Activated CD4-positive, alpha-beta T cell treated with anti-CD3 and anti-CD28 coated beads for 36 hours (primary cell): ENCODE data around the gene SEC31B. TPM values are rescaled to one million over a fixed set of nuclear protein-coding genes. Genes with fewer than 3 reads are reported as not detected.

ENCODE experiments used
- ATAC-seq: fragments of 200-7000 bp; cut with Tn5 transposase; one replicate; pipeline ENCODE4 v1.10.0; 2021; ENCODE audit warnings: mild to moderate bottlenecking, moderate library complexity
- CTCF ChIA-PET: fragments of 350-600 bp; sonication (Branson Sonifier 250); formaldehyde crosslinking; loops from one replicate; lab custom pipeline; 2021; ENCODE audit warnings: antibody characterized with exemption; lab: Charles Lee
- POLR2A ChIA-PET: fragments of 350-600 bp; sonication (Branson Sonifier 250); formaldehyde crosslinking; loops from one replicate; lab custom pipeline; 2021; ENCODE audit warnings: antibody characterized with exemption, inconsistent platforms; lab: Charles Lee
- DNase-seq: peaks from one replicate; pipeline ENCODE4 v3.0.0-alpha.2; 2020
- H3K27ac Mint-ChIP-seq: one replicate; pipeline ENCODE4 v1.8.0; 2021; ENCODE audit warnings: mixed read lengths
- H3K27me3 Mint-ChIP-seq: one replicate; pipeline ENCODE4 v1.8.0; 2021; ENCODE audit warnings: mixed read lengths
- H3K36me3 Mint-ChIP-seq: one replicate; pipeline ENCODE4 v1.8.0; 2021; ENCODE audit warnings: low read depth, mixed read lengths
- H3K4me1 Mint-ChIP-seq: one replicate; pipeline ENCODE4 v1.8.0; 2021; ENCODE audit warnings: mixed read lengths
- H3K4me3 Mint-ChIP-seq: one replicate; pipeline ENCODE4 v1.8.0; 2021; ENCODE audit warnings: mild to moderate bottlenecking, moderate library complexity, mixed read lengths
- H3K9me3 Mint-ChIP-seq: one replicate; pipeline ENCODE4 v1.8.0; 2021; ENCODE audit warnings: low read depth, mixed read lengths
- intact Hi-C, 2 experiments: fragments of 100-400 bp; cut with DNase I in 1 of 2; cut with micrococcal nuclease in 1 of 2; formaldehyde crosslinking; loops; one replicate each; pipeline versions ENCODE4 v1.14.2 to v1.15.1; 2022 to 2024; cut with DNase I, micrococcal nuclease
- total RNA-seq, 2 experiments: library from RNA; stranded (reverse); gene quantifications; one replicate each; pipeline ENCODE4 v1.2.3, GENCODE V29; 2021

Gene SEC31B
- total RNA-seq, 2 experiments from 2014 or later: 36.0 to 36.7 TPM

GRCh38 chr10:100482181-100482833, 37.4 kb downstream of the SEC31B start:
- ChIA-PET POLR2A (interaction anchor here (0.5 to 1.2 kb wide), 5 partner anchors 26 to 139 kb away, joined by 3 to 5 read pairs (median 3); no protein-coding TSS in a partner anchor), CTCF (interaction anchor here (0.5 to 6.5 kb wide), 40 partner anchors 9 to 1106 kb away, joined by 3 to 131 read pairs (median 4); partner anchors contain the start of genes DPCD, HIF1AN, POLL and SCD)
- no peaks in the 10 kb centered on the region for H3K9me3 Mint-ChIP-seq
- H3K4me3 Mint-ChIP-seq: peak overlapping the region; percentile 71
- DNase-seq: peak; percentile 83
- peaks cover 5% of the 10 kb centered on the region for H3K4me1 Mint-ChIP-seq
- H3K36me3 Mint-ChIP-seq: peaks cover 2% of the 10 kb centered on the region
- intact Hi-C loops: loop anchor here (1.0 kb wide), 3 partner anchors 26 to 36 kb away; no protein-coding TSS in a partner anchor
- peak; percentile 71 for ATAC-seq
- H3K27me3 Mint-ChIP-seq: peaks cover 13% of the 10 kb centered on the region
- H3K27ac Mint-ChIP-seq: peak overlapping the region; percentile 32

GRCh38 chr10:100481462-100482081, 38.1 kb downstream of the SEC31B start:
- peak; percentile 96 for ATAC-seq
- H3K27ac Mint-ChIP-seq: no peak overlapping the region
- DNase-seq: peak; percentile 92
- H3K36me3 Mint-ChIP-seq: no peaks in the 10 kb centered on the region
- POLR2A ChIA-PET: interaction anchor here (0.5 to 1.2 kb wide), 4 partner anchors 27 to 111 kb away, joined by 3 to 4 read pairs (median 3); no protein-coding TSS in a partner anchor
- H3K4me1 Mint-ChIP-seq: peaks cover 5% of the 10 kb centered on the region
- no peaks in the 10 kb centered on the region for H3K9me3 Mint-ChIP-seq
- H3K27me3 Mint-ChIP-seq: peaks cover 13% of the 10 kb centered on the region
- H3K4me3 Mint-ChIP-seq: peak overlapping the region; percentile 71
- CTCF ChIA-PET: interaction anchor here (0.5 to 6.5 kb wide), 32 partner anchors 8 to 670 kb away, joined by 3 to 131 read pairs (median 5); partner anchors contain the start of genes SCD and SEC31B
- intact Hi-C loops: loop anchor here (1.0 kb wide), 4 partner anchors 27 to 47 kb away; no protein-coding TSS in a partner anchor

DNA sequence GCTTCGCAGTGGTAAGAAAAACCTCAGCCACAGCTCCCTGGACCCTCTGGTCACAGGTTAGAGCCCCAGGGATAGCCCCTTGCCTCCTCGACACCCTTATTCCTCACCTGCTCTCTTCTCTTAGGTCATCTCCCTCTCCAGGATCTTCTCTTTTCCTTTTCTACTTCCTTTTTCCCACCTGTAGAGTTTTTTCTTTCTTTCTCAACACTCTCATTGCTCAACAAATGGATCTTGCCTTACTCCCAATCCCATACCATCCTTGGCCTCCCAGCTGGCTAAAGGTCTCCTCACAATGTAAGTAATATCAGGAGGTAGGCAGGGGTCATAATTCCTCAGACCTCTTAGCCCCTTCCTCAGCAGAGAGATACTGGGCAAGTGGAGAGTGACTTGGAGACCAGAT, 39.7 kb downstream of the SEC31B start:
- Mint-ChIP-seq H3K9me3 (no peaks in the 10 kb centered on the region), H3K27me3 (peaks cover 13% of the 10 kb centered on the region), H3K4me3 (no peak overlapping the region), H3K4me1 (peaks cover 5% of the 10 kb centered on the region), H3K27ac (no peak overlapping the region), H3K36me3 (no peaks in the 10 kb centered on the region)
- intact Hi-C loops: no loop called here
- DNase-seq: no peak
- ChIA-PET CTCF (interaction anchor here (0.7 to 6.5 kb wide), 8 partner anchors 30 to 394 kb away, joined by 3 to 131 read pairs (median 4); partner anchors contain the start of genes HIF1AN and SEC31B), POLR2A (no interaction called here)
- no peak for ATAC-seq

- Mint-ChIP-seq H3K9me3 (no peaks in the 10 kb centered on the region), H3K27me3 (peaks cover 14% of the 10 kb centered on the region), H3K4me3 (no peak overlapping the region), H3K27ac (no peak overlapping the region), H3K4me1 (peaks cover 5% of the 10 kb centered on the region), H3K36me3 (no peaks in the 10 kb centered on the region)
- intact Hi-C loops: no loop called here
- POLR2A ChIA-PET: no interaction called here
- DNase-seq (no peak), ATAC-seq (no peak)
- CTCF ChIA-PET: no interaction called here
Observed at GRCh38 chr10:100479037-100479436, 40.6 kb downstream of the SEC31B start.

- Mint-ChIP-seq H3K27ac (no peak overlapping the region), H3K4me1 (peaks cover 5% of the 10 kb centered on the region), H3K9me3 (no peaks in the 10 kb centered on the region), H3K27me3 (peaks cover 14% of the 10 kb centered on the region), H3K36me3 (no peaks in the 10 kb centered on the region), H3K4me3 (no peak overlapping the region)
- intact Hi-C loops: no loop called here
- no peak for DNase-seq
- POLR2A ChIA-PET: no interaction called here
- no peak for ATAC-seq
- CTCF ChIA-PET: interaction anchor here (1.0 to 1.4 kb wide), 2 partner anchors 16 to 31 kb away, joined by 3 to 4 read pairs; no protein-coding TSS in a partner anchor
Observed at GRCh38 chr10:100477970-100478369, 41.7 kb downstream of the SEC31B start.

DNA sequence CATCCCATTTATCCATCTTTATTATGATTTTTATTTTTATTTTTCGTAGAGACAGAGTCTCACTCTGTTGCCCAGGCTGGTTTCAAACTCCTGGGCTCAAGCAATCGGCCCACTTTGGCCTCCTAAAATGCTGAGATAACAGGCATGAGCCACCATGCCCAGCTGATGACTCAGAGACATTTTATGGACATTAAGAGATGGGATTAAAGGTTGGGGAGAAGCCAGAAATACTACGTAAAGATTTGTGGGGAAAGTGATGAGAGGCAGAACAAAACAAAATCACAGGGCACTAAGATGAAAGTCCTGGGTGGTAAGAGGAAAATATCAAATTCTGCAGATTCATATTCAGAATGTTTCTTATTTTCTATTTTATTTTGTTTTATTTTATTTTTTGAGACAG, 49.3 kb downstream of the SEC31B start:
- no peak for ATAC-seq
- Mint-ChIP-seq H3K36me3 (no peaks in the 10 kb centered on the region), H3K9me3 (no peaks in the 10 kb centered on the region), H3K27me3 (peaks cover 2% of the 10 kb centered on the region), H3K27ac (no peak overlapping the region), H3K4me3 (no peak overlapping the region), H3K4me1 (no peaks in the 10 kb centered on the region)
- no peak for DNase-seq
- ChIA-PET POLR2A (no interaction called here), CTCF (interaction anchor here (0.5 to 2.2 kb wide), 3 partner anchors 12 to 619 kb away, joined by 3 to 6 read pairs (median 4); no protein-coding TSS in a partner anchor)
- intact Hi-C loops: no loop called here

DNA sequence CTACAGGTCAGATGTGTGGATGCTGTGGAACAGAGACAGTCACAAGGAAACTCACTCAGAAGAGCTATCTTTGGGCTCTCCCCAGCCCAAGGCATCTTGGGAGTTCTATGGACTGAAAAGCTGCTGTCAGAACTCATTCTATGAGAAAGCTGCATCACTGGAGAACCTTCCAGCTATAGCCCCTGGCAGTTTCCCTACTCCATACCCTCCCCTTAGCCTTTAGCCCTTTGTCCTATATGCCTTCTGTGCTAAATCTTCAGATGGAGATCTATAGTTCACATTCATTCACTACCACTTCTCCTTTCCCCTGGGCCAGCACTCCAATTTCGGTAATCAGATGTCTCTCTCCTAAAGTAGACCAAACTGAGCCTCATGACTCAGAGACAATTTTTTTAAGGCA, 49.9 kb downstream of the SEC31B start:
- ChIA-PET POLR2A (no interaction called here), CTCF (interaction anchor here (0.5 to 2.2 kb wide), 5 partner anchors 13 to 49 kb away, joined by 3 to 10 read pairs (median 4); no protein-coding TSS in a partner anchor)
- H3K4me1 Mint-ChIP-seq: no peaks in the 10 kb centered on the region
- H3K27me3 Mint-ChIP-seq: peaks cover 2% of the 10 kb centered on the region
- DNase-seq: no peak
- intact Hi-C loops: no loop called here
- no peak overlapping the region for H3K27ac Mint-ChIP-seq
- no peak overlapping the region for H3K4me3 Mint-ChIP-seq
- H3K9me3 Mint-ChIP-seq: no peaks in the 10 kb centered on the region
- ATAC-seq: no peak
- H3K36me3 Mint-ChIP-seq: no peaks in the 10 kb centered on the region

GRCh38 chr10:100468978-100469377, 50.7 kb downstream of the SEC31B start:
- Mint-ChIP-seq H3K27ac (no peak overlapping the region), H3K27me3 (no peaks in the 10 kb centered on the region), H3K36me3 (no peaks in the 10 kb centered on the region), H3K9me3 (no peaks in the 10 kb centered on the region), H3K4me3 (no peak overlapping the region), H3K4me1 (no peaks in the 10 kb centered on the region)
- ChIA-PET POLR2A (interaction anchor here (0.9 kb wide), 1 partner anchor 72 kb away, joined by 3 read pairs; no protein-coding TSS in a partner anchor), CTCF (interaction anchor here (1.1 to 2.2 kb wide), 4 partner anchors 13 to 49 kb away, joined by 3 to 10 read pairs (median 5); no protein-coding TSS in a partner anchor)
- intact Hi-C loops: no loop called here
- DNase-seq: no peak
- no peak for ATAC-seq

- no peaks in the 10 kb centered on the region for H3K36me3 Mint-ChIP-seq
Observed at GRCh38 chr10:100468322-100468721, 51.3 kb downstream of the SEC31B start.

DNA sequence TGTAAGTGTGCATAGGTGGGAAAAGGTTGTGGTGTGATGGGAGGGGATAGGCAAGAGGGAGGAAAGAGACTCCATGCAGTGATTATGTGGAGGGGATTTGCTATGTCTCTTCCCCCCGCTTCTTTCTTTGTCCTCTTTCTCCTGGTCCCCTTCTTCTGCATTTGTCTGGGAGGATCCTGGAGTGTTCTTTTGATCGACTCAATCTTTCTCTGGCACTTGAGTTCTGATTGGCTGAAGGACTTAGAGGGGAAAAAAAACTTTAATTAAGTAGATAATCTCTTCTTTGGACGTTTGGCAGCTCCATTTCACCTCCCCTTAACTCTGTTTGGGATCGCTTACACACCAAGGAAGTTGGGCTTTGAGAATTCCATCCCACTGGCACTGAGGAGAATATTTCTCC, 57.0 kb downstream of the SEC31B start, which contains the start of gene WNT8B:
WNT8B (plus strand) TSS at position 301 of the 400 bp plus-strand sequence. CDS start 160 bp downstream, outside the sequence.
- no peaks in the 10 kb centered on the region for H3K36me3 Mint-ChIP-seq
- DNase-seq: no peak
- no peak within 1 kb of the TSS for H3K27ac Mint-ChIP-seq
- ChIA-PET POLR2A (no interaction called here), CTCF (interaction anchor here (0.7 kb wide), 1 partner anchor 51 kb away, joined by 4 read pairs; no protein-coding TSS in a partner anchor)
- intact Hi-C loops: no loop called here
- no peaks in the 10 kb centered on the region for H3K9me3 Mint-ChIP-seq
- no peaks in the 10 kb centered on the region for H3K4me1 Mint-ChIP-seq
- no peak for ATAC-seq
- no peak within 1 kb of the TSS for H3K4me3 Mint-ChIP-seq
- no peaks in the 10 kb centered on the region for H3K27me3 Mint-ChIP-seq

More at GRCh38 chr10:100468322-100468721, 51.3 kb downstream of the SEC31B start:
- POLR2A ChIA-PET: interaction anchor here (0.9 kb wide), 1 partner anchor 71 kb away, joined by 3 read pairs; no protein-coding TSS in a partner anchor
- H3K27me3 Mint-ChIP-seq: no peaks in the 10 kb centered on the region
- no peak overlapping the region for H3K4me3 Mint-ChIP-seq
- ATAC-seq (no peak), DNase-seq (no peak)
- intact Hi-C loops: no loop called here
- H3K9me3 Mint-ChIP-seq: no peaks in the 10 kb centered on the region
- CTCF ChIA-PET: interaction anchor here (1.0 to 2.3 kb wide), 4 partner anchors 14 to 50 kb away, joined by 4 to 10 read pairs (median 7); no protein-coding TSS in a partner anchor
- no peaks in the 10 kb centered on the region for H3K4me1 Mint-ChIP-seq
- no peak overlapping the region for H3K27ac Mint-ChIP-seq

DNA sequence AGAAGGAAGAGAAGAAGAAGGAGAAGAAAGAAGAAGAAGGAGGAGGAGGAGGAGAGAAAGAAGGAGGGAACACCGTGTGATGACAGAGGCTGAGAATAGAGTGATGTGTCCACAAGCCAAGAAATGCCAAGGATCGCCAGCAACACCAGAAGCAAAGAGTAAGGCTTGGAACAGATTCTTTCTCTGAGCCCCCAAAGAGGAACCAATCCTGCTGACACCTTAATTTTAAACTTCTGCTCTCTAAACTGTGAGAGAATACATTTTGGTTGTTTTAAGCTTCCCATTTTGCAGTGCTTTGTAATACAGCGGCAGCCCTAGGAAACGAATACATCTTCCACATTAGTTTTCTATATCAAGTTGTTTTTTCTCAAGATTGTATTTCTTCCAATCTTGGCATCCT, 70.7 kb downstream of the SEC31B start:
- H3K27ac Mint-ChIP-seq: no peak overlapping the region
- CTCF ChIA-PET: interaction anchor here (1.0 to 1.5 kb wide), 2 partner anchors 15 to 108 kb away, joined by 3 to 4 read pairs; no protein-coding TSS in a partner anchor
- POLR2A ChIA-PET: no interaction called here
- no peaks in the 10 kb centered on the region for H3K9me3 Mint-ChIP-seq
- H3K4me1 Mint-ChIP-seq: no peaks in the 10 kb centered on the region
- ATAC-seq: no peak
- intact Hi-C loops: no loop called here
- H3K4me3 Mint-ChIP-seq: no peak overlapping the region
- H3K36me3 Mint-ChIP-seq: no peaks in the 10 kb centered on the region
- peaks cover 8% of the 10 kb centered on the region for H3K27me3 Mint-ChIP-seq
- DNase-seq: no peak
